Skeletal muscle satellite cell (primary cell): ENCODE data around the gene PHKG1.
A peak's percentile ranks its signal among the peaks of the same experiment; 100 is the strongest.
"Not testable (repeated sequence)": the region's sequence is repeated elsewhere in the genome, so short reads cannot be mapped to it uniquely, and the experiment has no call there.

Experiments
- H3K27me3 ChIP-seq: 2 replicates; pipeline ENCODE4 v1.7.0; 2013; ENCODE audit warnings: low read length; ENCODE audit not compliant: control insufficient read depth, insufficient read depth
- H3K36me3 ChIP-seq: 2 replicates; pipeline ENCODE4 v1.7.0; 2013; ENCODE audit warnings: mild to moderate bottlenecking, control low read depth, low read length; ENCODE audit not compliant: insufficient read depth
- H3K4me1 ChIP-seq: 2 replicates; pipeline ENCODE4 v1.7.0; 2013; ENCODE audit warnings: low read length; ENCODE audit not compliant: control insufficient read depth, insufficient read depth
- H3K4me2 ChIP-seq: 2 replicates; pipeline ENCODE4 v1.7.0; 2013; ENCODE audit warnings: mild to moderate bottlenecking, low read length
- H3K4me3 ChIP-seq: 2 replicates; pipeline ENCODE4 v1.7.0; 2013; ENCODE audit warnings: low read length
- H3K9ac ChIP-seq: 2 replicates; pipeline ENCODE4 v1.7.0; 2013; ENCODE audit warnings: mild to moderate bottlenecking, low read depth, low read length, moderate library complexity
- H3K9me3 ChIP-seq: replicated peaks from 2 replicates; pipeline ENCODE4 v1.7.0; 2013; ENCODE audit warnings: mild to moderate bottlenecking, control low read depth, low read length

The PHKG1 gene

DNA sequence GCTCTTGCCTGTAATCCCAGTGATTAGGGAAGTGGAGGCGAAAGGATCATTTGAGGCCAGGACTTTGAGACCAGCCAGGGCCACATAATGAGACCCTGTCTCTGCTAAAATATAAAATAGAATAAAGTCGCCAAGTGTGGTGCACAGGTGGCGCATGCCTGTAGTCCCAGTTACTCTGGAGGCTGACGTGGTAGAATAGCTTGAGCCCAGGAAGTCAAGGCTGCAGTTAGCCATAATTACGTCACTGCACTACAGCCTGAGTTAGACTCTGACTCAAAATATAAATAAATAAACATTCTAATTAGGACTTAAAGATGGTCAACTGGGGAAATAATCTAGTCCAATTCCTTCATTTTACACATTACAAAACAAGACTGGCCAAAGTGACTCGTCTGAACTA lies 12.8 kb upstream of the PHKG1 start:
- Histone ChIP-seq H3K4me3 (peak overlapping the region; percentile 85), H3K27me3 (no peaks in the 10 kb centered on the region), H3K4me2 (peak overlapping the region; percentile 90), H3K36me3 (peaks cover 31% of the 10 kb centered on the region), H3K4me1 (peaks cover 12% of the 10 kb centered on the region), H3K9ac (peak overlapping the region; percentile 98), H3K9me3 (no peaks in the 10 kb centered on the region)

- not testable (repeated sequence) for H3K9ac ChIP-seq, H3K9me3 ChIP-seq, H3K27me3 ChIP-seq, H3K4me3 ChIP-seq, H3K4me2 ChIP-seq
- H3K36me3 ChIP-seq = peaks cover 41% of the 10 kb centered on the region
- peaks cover 12% of the 10 kb centered on the region for H3K4me1 ChIP-seq
Measured at GRCh38 chr7:56104138-56104537, 11.4 kb upstream of the PHKG1 start.

GRCh38 chr7:56099653-56100052 lies 6.9 kb upstream of the PHKG1 start:
- Histone ChIP-seq H3K4me3 (no peak overlapping the region), H3K9ac (no peak overlapping the region), H3K27me3 (no peaks in the 10 kb centered on the region), H3K4me2 (no peak overlapping the region), H3K36me3 (peaks cover 41% of the 10 kb centered on the region), H3K9me3 (no peaks in the 10 kb centered on the region), H3K4me1 (peaks cover 7% of the 10 kb centered on the region)

DNA sequence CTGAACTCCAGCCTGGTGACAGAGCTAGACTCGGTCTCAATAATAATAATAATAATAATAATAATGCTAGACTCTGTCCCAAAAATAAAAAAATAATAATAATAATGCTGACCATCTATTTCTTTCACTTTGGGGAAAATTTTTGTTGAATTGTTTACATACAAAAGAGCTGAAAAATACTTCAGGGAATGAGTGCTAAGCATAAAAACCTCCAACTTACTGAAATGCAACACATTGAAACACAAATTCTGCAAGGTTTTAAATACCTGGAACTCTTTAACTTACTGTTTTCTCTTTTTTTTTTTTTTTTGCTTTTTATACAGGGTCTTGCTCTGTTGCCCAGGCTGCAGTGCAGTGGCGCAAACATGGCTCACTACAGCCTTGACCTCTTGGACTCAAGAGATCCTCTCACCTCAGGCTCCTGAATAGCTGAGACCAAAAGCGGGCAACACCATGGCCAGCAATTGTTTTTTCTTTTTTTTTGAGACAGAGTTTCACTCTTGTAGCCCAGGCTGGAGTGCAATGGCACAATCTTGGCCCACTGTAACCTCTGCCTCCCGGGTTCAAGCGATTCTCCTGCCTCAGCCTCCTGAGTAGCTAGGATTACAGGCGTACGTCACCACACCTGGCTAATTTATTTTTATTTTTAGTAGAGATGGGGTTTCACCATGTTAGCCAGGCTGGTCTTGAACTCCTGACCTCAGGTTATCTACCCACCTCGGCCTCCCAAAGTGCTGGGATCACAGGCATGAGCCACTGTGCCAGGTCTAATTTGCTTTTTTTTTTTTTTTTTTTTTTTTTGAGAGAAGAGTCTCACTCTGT lies 5.6 kb upstream of the PHKG1 start:
- not testable (repeated sequence) for H3K9ac ChIP-seq, H3K4me3 ChIP-seq, H3K27me3 ChIP-seq, H3K9me3 ChIP-seq, H3K4me2 ChIP-seq, H3K4me1 ChIP-seq
- H3K36me3 ChIP-seq = peaks cover 34% of the 10 kb centered on the region

- Histone ChIP-seq H3K4me2 (no peak overlapping the region), H3K9ac (no peak overlapping the region), H3K27me3 (no peaks in the 10 kb centered on the region), H3K4me1 (peaks cover 12% of the 10 kb centered on the region), H3K9me3 (no peaks in the 10 kb centered on the region), H3K36me3 (peaks cover 30% of the 10 kb centered on the region), H3K4me3 (no peak overlapping the region)
Measured at GRCh38 chr7:56097700-56098099, 4.9 kb upstream of the PHKG1 start.

DNA sequence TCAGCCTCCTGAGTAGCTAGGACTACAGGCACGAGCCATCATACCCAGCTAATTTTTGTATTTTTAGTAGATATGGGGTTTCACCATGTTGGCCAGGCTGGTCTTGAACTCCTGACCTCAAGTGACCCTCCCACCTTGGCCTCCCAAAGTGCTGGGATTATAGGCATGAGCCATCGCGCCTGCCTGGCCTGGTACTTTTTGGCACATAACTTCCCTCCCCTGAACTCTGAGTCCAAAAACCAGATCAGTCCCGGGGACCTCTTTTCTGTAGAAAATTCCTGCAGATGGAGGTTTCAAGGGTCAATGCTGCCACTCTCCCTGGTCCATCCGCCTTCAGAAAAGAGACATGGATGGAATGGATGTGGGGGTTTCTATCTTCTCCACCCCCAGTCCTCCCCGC lies 364 bp downstream of the PHKG1 start:
- peak overlapping the region; percentile 3 for H3K9ac ChIP-seq
- peaks cover 11% of the 10 kb centered on the region for H3K4me1 ChIP-seq
- not testable (repeated sequence) for H3K36me3 ChIP-seq, H3K9me3 ChIP-seq, H3K27me3 ChIP-seq
- H3K4me2 ChIP-seq = peak overlapping the region; percentile 49
- peak overlapping the region; percentile 2 for H3K4me3 ChIP-seq

DNA sequence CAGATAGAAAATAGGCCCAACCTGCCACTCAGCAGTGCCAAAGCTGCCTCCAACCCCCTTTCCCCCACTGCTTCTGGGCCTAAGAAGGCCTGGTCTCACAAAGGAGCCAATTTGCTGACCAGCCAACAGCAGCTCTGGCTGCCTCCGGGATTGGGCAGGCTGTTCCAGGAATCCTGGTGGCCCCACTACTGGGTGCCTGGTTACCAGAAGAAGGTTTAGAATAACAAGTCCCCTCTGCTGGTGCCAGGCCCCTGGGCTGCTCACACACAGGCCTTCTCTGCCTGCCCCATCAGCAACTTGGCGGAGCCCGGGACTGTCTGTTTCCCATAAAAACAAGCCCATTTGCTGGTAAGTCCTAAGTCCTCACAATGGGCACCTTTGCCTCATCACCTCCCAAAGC lies 1.2 kb downstream of the PHKG1 start:
- H3K9me3 ChIP-seq = no peaks in the 10 kb centered on the region
- H3K9ac ChIP-seq = no peak overlapping the region
- H3K36me3 ChIP-seq = no peaks in the 10 kb centered on the region
- no peak overlapping the region for H3K4me3 ChIP-seq
- H3K4me1 ChIP-seq = peaks cover 10% of the 10 kb centered on the region
- H3K27me3 ChIP-seq = no peaks in the 10 kb centered on the region
- H3K4me2 ChIP-seq = no peak overlapping the region

GRCh38 chr7:56087445-56087844 lies 5.3 kb downstream of the PHKG1 start:
- Histone ChIP-seq H3K4me1 (peaks cover 2% of the 10 kb centered on the region), H3K36me3 (no peaks in the 10 kb centered on the region), H3K27me3 (no peaks in the 10 kb centered on the region), H3K9ac (no peak overlapping the region), H3K4me3 (no peak overlapping the region), H3K9me3 (no peaks in the 10 kb centered on the region), H3K4me2 (no peak overlapping the region)

GRCh38 chr7:56086761-56087160 lies 6.0 kb downstream of the PHKG1 start:
- Histone ChIP-seq H3K9me3 (no peaks in the 10 kb centered on the region), H3K27me3 (no peaks in the 10 kb centered on the region), H3K4me3 (no peak overlapping the region), H3K4me1 (no peaks in the 10 kb centered on the region), H3K9ac (no peak overlapping the region), H3K4me2 (no peak overlapping the region), H3K36me3 (no peaks in the 10 kb centered on the region)

- Histone ChIP-seq H3K4me1 (peaks cover 11% of the 10 kb centered on the region), H3K36me3 (peaks cover 15% of the 10 kb centered on the region), H3K9ac (no peak overlapping the region)
Measured at GRCh38 chr7:56083150-56083785, 9.5 kb downstream of the PHKG1 start.

DNA sequence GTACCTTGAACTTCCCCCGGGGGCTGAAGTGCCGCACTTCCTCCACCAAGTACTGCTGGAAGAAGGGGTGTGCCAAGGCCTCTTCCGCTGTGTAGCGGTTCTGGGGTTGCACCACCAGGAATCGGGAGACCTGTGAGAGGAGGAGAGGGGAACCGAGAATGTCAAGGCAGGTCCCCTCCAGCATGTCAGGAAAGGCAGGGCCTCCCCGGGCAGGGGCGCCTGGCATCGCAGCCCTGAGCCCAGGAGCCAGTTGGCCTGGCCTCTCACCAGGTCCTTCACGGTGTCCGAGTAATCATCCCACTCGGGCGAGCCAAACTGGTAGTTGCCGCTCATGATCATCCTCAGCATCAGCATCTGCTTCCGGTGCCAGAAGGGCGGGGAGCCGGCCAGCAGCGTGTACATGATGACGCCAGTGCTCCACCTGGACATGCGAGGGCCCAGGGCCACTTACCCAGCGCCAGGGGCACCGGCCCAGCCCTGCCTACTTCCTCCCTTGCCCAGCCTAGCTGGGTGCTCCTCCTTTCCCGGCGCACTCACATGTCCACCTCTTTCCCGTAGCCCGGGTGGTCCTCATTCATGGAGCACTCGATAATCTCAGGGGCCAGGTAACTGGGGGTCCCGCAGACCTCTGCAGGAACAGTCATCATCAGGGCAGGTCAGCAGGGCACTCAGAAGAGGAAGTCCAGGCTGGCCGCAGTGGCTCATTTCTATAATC lies 11.0 kb downstream of the PHKG1 start:
- H3K4me1 ChIP-seq = peaks cover 11% of the 10 kb centered on the region
- H3K9me3 ChIP-seq = no peaks in the 10 kb centered on the region
- peaks cover 26% of the 10 kb centered on the region for H3K36me3 ChIP-seq
- no peak overlapping the region for H3K4me3 ChIP-seq
- H3K4me2 ChIP-seq = no peak overlapping the region
- H3K27me3 ChIP-seq = no peaks in the 10 kb centered on the region
- H3K9ac ChIP-seq = no peak overlapping the region

More at GRCh38 chr7:56083150-56083785, 9.5 kb downstream of the PHKG1 start:
- no peak overlapping the region for H3K4me2 ChIP-seq
- H3K4me3 ChIP-seq = no peak overlapping the region
- H3K27me3 ChIP-seq = no peaks in the 10 kb centered on the region
- no peaks in the 10 kb centered on the region for H3K9me3 ChIP-seq
